Bronchial epithelial cell (primary cell): ENCODE measurements around the gene FANCC. TPM values are rescaled to one million over a fixed set of nuclear protein-coding genes. Genes with fewer than 3 reads are reported as not detected.

Experiments
- DNase-seq: peaks from one replicate; pipeline ENCODE4 v3.0.0-alpha.2; 2010; ENCODE audit warnings: low read depth
- FAIRE-seq: peaks from 2 replicates; lab custom pipeline; 2011; peaks lifted over from hg19 to GRCh38; lab: Jason Lieb, UNC
- H3K27me3 ChIP-seq: 2 replicates; pipeline ENCODE4 v1.5.1; 2011; ENCODE audit warnings: low read length; ENCODE audit not compliant: control insufficient read depth, insufficient read depth
- H3K36me3 ChIP-seq: 2 replicates; pipeline ENCODE4 v1.5.1; 2011; ENCODE audit warnings: low read length; ENCODE audit not compliant: control insufficient read depth, insufficient read depth
- H3K4me3 ChIP-seq: 2 replicates; pipeline ENCODE4 v1.5.1; 2011; ENCODE audit warnings: mild to moderate bottlenecking, low read depth, low read length, control low read depth
- CTCF ChIP-seq: IDR thresholded peaks from 2 replicates; pipeline ENCODE4 v1.5.1; 2011; ENCODE audit warnings: mild to moderate bottlenecking, moderate library complexity, low read length, control low read depth, inconsistent platforms; ENCODE audit not compliant: insufficient read depth, severe bottlenecking
- total RNA-seq: library from RNA; depleted of rRNA; stranded (reverse); fragments of >200 nt; gene quantifications from 2 replicates; pipeline ENCODE4 v1.2.1, GENCODE V29; 2014

FANCC gene
- total RNA-seq, 1 donor from 2014 or later: 3.4 TPM

GRCh38 chr9:95217936-95218335 is 99.6 kb downstream of the FANCC start:
- no peak for DNase-seq
- FAIRE-seq: no peak
- Histone ChIP-seq H3K27me3 (no peaks in the 10 kb centered on the region), H3K4me3 (no peak overlapping the region), H3K36me3 (no peaks in the 10 kb centered on the region)
- no peak for TF ChIP-seq CTCF

- no peaks in the 10 kb centered on the region for H3K27me3 ChIP-seq
- no peak overlapping the region for H3K4me3 ChIP-seq
- no peaks in the 10 kb centered on the region for H3K36me3 ChIP-seq
- DNase-seq (no peak), FAIRE-seq (no peak)
- TF ChIP-seq CTCF: no peak
Measured at GRCh38 chr9:95215336-95215898, 102.1 kb downstream of the FANCC start.

- DNase-seq (no peak), FAIRE-seq (no peak)
- Histone ChIP-seq H3K36me3 (no peaks in the 10 kb centered on the region), H3K4me3 (no peak overlapping the region), H3K27me3 (no peaks in the 10 kb centered on the region)
- no peak for TF ChIP-seq CTCF
Measured at GRCh38 chr9:95213117-95213516, 104.4 kb downstream of the FANCC start.

GRCh38 chr9:95211028-95211427 is 106.5 kb downstream of the FANCC start:
- no peaks in the 10 kb centered on the region for H3K27me3 ChIP-seq
- no peak for TF ChIP-seq CTCF
- H3K4me3 ChIP-seq: no peak overlapping the region
- no peak for DNase-seq
- no peak for FAIRE-seq
- no peaks in the 10 kb centered on the region for H3K36me3 ChIP-seq

GRCh38 chr9:95207403-95207802 is 110.1 kb downstream of the FANCC start:
- no peak for TF ChIP-seq CTCF
- H3K27me3 ChIP-seq: no peaks in the 10 kb centered on the region
- DNase-seq (no peak), FAIRE-seq (no peak)
- H3K4me3 ChIP-seq: no peak overlapping the region
- H3K36me3 ChIP-seq: no peaks in the 10 kb centered on the region

- Histone ChIP-seq H3K27me3 (no peaks in the 10 kb centered on the region), H3K36me3 (no peaks in the 10 kb centered on the region), H3K4me3 (no peak overlapping the region)
- no peak for FAIRE-seq
- DNase-seq: peak; percentile 17
- TF ChIP-seq CTCF: no peak
Measured at GRCh38 chr9:95206143-95206542, 111.4 kb downstream of the FANCC start.
